GM21717 (cell line): Measurements from ENCODE around the gene TMEM207.
"Not testable (repeated sequence)": the region's sequence is repeated elsewhere in the genome, so short reads cannot be mapped to it uniquely, and the experiment has no call there.

ENCODE experiments used
- ATAC-seq: cut with Tn5 transposase; IDR thresholded peaks from one replicate; pipeline ENCODE4 v1.9.1; 2021; ENCODE audit warnings: mild to moderate bottlenecking, moderate library complexity; ENCODE audit not compliant: unreplicated experiment

The TMEM207 gene

GRCh38 chr3:190449801-190450200 is at the start of gene TMEM207:
Gene TMEM207, minus strand, starts transcription at chr3:190449901. Its CDS starts 92 bp downstream, at chr3:190449809.
- no peak for ATAC-seq

GRCh38 chr3:190499122-190499521 is 49.4 kb upstream of the TMEM207 start:
- ATAC-seq, result no peak

GRCh38 chr3:190498293-190498692 is 48.6 kb upstream of the TMEM207 start:
- no peak for ATAC-seq

- no peak for ATAC-seq
Observed at GRCh38 chr3:190497811-190498210, 48.1 kb upstream of the TMEM207 start.

- ATAC-seq, result no peak
Observed at GRCh38 chr3:190496859-190497258, 47.2 kb upstream of the TMEM207 start.

- ATAC-seq, result no peak
Observed at GRCh38 chr3:190495796-190496195, 46.1 kb upstream of the TMEM207 start.

GRCh38 chr3:190495354-190495753 is 45.7 kb upstream of the TMEM207 start:
- no peak for ATAC-seq

DNA sequence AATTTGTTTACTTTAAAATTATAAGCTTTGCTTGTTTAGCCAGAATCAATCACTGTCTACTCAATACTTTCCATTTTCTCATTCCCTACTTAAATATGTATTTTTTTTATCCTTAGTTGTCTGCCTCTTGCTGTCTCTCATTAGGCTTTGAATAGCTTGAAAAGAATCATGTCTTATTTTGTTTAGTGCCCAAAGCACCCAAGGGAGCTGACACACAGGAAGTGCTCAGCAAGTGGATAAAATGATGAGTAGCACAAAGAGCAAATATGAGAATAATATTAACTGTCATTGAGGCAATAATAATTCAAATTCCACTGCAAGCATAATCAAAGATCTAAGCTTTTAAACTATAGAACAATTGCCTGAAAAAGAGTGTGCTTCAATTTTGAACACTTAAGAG is 45.2 kb upstream of the TMEM207 start:
- no peak for ATAC-seq

- ATAC-seq, result no peak
Observed at GRCh38 chr3:190492966-190493365, 43.3 kb upstream of the TMEM207 start.

- ATAC-seq, result no peak
Observed at GRCh38 chr3:190492129-190492528, 42.4 kb upstream of the TMEM207 start.

GRCh38 chr3:190491533-190492054 is 41.9 kb upstream of the TMEM207 start:
- no peak for ATAC-seq

DNA sequence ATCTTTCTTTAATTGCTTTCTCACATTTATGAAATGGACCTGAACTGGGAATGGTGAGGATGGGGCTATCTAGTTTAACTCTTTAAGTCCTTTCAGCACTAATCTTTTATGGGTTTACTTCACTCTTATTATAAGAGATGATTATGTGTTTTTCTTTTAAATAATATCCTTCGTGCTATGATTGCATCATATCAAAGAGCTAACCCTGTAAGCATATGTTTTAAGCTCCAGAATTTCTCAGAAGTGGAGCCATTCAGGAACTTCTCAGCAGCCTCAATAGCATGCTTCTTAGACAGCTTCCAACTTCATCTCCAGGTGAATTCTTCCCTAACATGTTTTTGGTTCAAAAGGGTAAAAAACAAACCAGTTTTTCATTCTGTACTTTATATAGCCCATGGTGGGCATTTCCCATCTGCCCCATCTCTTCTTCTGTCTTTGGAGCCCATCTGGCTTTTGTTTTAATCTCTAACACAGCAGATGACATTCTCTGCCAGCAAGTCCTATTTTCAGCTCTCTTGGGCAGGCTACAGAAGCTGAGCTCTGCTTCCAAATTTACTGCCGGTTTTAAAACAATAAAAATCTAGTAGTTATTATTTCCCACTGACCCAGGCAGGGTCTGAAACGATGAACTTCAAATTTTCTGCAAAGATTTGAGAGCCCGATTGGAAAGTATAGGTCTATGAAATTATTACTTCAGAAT is 37.4 kb upstream of the TMEM207 start:
- ATAC-seq, result no peak

DNA sequence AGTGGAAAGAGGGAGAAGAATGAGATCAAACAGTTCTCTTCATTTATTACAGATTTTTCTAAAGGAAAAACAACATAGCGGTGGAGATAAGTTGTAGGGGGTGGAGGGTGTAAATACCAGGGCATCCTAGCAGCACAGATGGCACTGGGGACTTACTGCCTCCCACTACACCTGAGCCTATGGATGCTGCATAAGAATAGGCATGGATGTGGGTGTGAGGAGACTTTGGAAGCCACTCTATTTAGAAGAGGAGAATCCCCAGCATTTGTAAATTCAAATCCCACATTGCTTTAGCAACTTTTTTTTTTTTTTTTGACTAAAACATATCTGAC is 36.8 kb upstream of the TMEM207 start:
- ATAC-seq, result no peak

DNA sequence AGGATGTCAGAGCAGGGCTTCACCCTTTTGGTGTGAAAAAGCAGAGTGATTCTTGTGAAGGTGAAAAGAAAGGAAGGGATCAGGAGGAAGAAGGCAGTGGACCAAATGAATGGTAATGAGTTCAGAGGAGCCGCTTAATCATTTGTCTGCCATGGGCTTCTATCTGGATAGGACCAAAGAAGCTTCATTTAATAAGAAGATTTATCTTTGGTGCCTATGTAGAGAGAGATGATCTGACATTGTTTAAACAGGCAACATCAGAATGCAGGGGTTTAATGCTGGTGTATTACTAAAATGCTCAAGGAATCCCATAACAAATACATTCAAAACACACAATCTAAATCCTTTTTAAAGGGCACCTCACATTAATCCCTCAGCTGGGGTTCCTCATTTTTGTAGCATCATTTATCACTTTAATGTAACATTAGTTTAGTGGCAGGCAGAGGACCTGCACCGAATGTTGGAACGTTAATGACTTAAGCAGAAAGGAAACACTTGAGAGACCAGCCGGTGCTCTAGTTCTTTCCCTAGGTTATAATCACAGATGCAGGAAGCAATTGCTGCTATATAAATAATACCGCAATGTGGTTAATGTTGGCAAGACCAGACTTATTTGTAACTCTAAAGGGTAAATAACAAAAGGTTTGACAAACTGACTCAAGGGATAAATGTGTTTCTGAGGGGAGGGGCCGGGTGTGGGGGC is 36.3 kb upstream of the TMEM207 start:
- no peak for ATAC-seq

GRCh38 chr3:190481779-190482178 is 32.1 kb upstream of the TMEM207 start:
- ATAC-seq, result no peak

DNA sequence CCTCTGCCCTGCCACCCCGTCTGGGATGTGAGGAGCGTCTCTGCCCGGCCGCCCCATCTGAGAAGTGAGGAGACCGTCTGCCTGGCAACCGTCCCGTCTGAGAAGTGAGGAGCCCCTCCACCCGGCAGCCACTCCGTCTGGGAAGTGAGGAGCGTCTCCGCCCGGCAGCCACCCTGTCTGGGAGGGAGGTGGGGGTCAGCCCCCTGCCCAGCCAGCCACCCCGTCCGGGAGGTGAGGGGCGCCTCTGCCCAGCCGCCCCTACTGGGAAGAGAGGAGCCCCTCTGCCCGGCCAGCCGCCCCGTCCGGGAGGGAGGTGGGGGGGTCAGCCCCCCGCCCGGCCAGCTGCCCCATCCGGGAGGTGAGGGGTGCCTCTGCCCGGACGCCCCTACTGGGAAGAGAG is 23.6 kb upstream of the TMEM207 start:
- not testable (repeated sequence) for ATAC-seq

- no peak for ATAC-seq
Observed at GRCh38 chr3:190467922-190468321, 18.2 kb upstream of the TMEM207 start.

- ATAC-seq, result no peak
Observed at GRCh38 chr3:190458040-190458439, 8.3 kb upstream of the TMEM207 start.

DNA sequence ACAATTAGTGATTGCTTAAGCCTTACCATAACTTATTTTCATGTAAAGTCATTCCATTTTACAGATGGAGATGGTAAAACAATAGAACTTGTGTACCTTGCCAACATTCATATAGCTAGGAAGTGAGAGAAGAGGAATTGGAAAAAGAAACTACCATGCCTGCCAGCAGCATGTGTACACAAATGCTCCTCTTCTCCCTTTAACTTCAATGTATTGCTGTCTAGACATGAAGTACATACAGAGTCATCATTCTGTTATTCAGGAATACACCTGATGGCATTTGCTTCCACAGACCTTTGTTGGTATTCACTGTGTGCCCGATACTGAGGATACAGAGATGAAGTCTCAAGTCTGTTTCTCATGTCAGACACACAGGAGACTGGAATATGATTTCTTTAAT is 7.1 kb upstream of the TMEM207 start:
- ATAC-seq, result no peak

GRCh38 chr3:190455828-190456227 is 6.1 kb upstream of the TMEM207 start:
- no peak for ATAC-seq

DNA sequence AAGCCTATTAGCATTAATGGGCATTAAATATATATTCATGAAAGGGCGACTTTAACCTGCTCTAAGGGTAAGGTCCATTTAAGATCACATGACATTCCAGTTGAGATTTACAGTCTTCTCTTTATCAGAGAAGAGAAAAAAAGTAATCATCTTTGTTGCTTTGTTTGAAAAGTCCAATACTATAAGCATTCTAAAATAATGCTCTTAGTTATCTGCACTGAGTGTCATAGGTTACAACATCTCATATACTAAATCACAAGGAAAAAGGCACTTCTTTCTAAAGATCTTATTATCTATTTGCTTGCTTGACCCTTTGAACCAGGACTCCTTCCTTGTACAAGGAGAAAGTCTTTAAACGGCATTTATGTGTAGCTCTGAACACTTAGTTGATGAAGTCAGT is 1.4 kb downstream of the TMEM207 start:
- ATAC-seq, result no peak

GRCh38 chr3:190446573-190447279 is 3.0 kb downstream of the TMEM207 start:
- ATAC-seq, result no peak
